ENCODE data around the gene RAB11FIP2.

- no peak for TF ChIP-seq CTCF (IDR thresholded peaks at IDR 0.05)
- no peak for TF ChIP-seq POLR2A (IDR thresholded peaks at IDR 0.05)
Observed at GRCh38 chr10:117983961-117984360, 62.8 kb downstream of the RAB11FIP2 start.

Data from body of pancreas (tissue), 4 donors.